Activated CD4-positive, CD25-positive, alpha-beta regulatory T cell treated with anti-CD3 and anti-CD28 coated beads, Interleukin-2, amount 50 U/mL, for 24 hours (primary cell): ENCODE results near the gene AKAP6.

Experiments used
- ATAC-seq, 2 donors: fragments of 150-1000 bp; cut with Tn5 transposase; one replicate each; pipeline ENCODE4 v1.10.0; 2021; ENCODE audit warnings: mild to moderate bottlenecking in 1 of 2, moderate library complexity in 1 of 2

The AKAP6 gene

DNA sequence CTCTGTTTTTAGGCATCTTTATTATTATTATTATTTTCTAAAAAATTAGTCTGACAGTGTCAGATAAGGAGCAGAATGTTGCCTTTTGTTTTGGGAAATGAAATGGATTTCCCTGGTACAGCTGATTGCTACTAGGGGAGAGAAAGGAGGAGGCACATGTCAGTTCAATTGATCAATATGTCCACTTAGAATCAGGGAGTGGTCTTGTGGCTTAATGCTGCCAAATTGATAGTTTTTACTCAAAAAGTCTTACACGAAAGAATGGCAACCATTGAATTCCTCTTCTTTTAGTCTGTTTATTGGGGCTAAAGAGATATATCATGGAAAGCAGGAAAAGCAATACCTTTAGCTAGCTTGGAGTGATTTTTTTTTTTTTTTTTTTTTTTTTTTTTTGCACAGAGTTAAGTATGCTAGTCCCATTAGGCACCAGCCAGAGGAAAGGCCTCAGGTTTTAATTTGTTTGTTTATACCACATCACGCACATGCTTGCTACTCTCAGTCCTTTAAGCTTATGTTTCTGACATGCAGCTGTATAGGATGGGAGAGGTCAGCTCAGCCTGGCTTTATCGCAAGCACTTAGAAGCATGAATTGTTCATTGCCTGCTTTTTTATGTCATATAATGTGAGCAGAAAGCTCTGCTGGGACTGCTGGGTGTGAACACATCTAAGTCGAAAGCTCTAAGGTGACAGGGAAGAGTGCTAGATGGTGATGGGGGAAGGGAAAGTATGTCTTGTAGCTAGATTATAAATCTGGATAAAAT, 1.4 kb downstream of the AKAP6 start:
- ATAC-seq = no peak

DNA sequence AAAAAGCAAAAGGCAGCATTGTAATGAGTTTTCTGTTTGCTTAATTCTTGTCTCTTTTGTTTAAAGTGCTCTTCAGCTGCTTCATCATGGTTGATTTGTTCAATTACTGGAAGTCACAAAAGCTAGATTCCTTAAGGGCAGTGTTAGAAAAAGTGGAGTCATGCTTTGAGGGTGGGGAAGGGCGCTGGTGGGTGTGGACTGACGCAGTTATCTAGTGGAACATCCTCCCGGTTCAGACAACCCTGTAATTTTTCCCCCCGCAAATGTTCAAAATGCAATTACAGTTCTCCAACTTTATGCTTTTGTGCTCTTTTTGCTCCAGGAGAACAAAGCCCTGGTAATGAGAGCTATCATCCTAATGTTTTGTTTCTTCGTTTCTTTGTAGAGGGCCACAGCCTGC, 2.1 kb downstream of the AKAP6 start:
- no peak for ATAC-seq

GRCh38 chr14:32332415-32333316, 3.6 kb downstream of the AKAP6 start:
- peak in 1 of 2 donors; percentile 21 for ATAC-seq

- ATAC-seq = no peak
These were observed 7.6 kb downstream of the AKAP6 start for GRCh38 chr14:32336702-32337101.

DNA sequence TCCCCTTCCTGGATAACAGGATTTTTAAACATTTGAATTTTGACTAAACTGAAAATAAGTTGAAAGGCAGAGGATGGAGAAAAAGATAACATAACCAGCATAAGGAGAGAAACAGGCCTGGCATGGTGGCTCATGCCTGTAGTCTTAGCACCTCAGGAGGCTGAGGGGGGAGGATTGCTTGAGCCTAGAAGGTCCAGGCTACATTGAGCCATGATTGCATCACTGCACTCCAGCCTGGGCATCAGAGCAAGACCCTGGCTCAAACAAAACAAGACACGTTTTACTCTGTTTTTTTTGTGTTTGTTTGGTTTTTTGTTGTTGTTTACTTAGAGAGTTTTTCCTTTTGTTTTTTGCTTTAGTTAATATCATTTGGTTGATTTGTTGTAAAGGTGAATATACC, 8.7 kb downstream of the AKAP6 start:
- no peak for ATAC-seq

DNA sequence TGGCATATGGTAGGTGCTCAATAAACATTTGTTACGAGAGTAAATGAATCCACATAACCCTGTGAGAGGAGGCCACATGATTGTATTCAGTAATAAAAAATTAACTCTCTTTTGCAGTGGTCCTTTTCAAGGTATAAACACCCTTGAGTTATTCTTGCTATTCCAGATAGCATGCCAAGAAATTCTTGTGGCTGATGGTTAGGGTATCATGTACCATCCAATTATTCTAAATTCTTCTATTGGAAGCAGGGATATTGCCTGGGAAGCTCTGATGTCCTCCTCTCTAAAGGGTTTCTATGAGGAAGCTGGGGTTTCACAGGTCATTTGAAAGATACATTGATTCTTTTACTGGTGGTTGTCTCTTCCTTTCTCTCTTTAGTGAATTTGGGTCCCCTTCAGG, 10.1 kb downstream of the AKAP6 start:
- no peak for ATAC-seq

DNA sequence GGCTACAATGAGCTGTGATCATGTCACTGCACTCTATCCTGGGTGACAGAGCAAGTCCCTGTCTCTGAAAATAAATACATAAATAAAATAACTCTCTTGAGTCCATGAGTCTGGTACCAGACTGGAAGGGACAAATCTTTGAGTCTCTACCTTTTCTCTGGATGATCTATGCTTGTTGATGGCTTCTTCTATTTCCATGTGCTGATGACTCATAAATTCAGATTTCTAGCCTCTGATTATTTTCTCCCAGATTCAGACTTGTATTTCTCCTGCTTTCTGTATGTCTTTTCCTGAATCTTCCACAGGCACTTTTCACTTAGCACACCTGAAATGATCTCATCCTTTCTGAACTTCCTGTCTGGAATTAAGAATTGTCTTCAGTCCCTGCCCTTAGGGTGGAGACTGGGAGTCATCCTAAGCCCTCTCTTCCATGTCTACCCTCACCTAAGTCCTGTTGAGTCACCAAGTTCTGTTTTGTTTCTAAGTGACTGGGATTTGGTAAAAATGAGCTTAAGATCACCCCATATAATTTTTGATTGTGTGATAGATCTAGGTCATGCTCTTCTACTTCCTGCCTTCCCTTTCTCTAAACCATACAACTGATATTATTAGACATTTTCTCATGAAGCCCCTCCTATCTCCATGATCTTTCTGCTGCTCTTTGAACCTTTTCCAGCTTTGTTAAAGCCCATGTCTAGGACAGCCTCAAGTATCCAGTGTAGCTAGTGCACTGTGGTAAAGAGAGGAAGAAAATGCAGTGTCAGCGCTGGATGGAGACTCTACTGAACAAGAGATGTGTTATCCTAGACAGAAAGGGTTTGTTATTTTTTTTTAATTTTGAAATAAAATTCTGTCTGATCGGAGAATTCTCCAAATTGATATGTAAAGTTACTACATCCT, 13.1 kb downstream of the AKAP6 start:
- no peak for ATAC-seq

GRCh38 chr14:32342847-32343194, 13.7 kb downstream of the AKAP6 start:
- ATAC-seq = no peak

- ATAC-seq = no peak
These were observed 14.9 kb downstream of the AKAP6 start for GRCh38 chr14:32343926-32344430.

DNA sequence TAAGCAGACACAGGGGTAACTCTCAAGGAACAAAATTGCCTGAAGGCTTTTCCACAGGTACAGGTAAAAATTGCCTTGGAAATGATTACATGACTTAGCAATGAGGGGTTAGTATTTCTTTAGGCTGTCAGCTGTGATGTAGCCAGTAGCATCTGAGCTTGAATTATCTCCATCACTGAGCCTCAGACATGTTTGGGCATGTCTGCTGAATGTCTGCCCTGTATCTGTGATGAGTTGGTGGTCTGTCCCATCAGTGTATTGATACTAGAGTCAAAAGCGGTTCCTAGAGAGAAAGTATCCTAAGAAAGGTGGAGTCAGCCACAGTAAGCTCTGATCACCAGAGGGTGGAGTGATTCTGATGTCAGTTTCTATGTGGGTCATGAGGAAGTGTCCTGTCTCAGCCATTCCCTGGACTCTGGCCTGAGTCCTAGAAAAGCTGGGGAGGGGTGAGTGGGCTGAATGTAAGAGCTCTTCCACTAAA, 16.3 kb downstream of the AKAP6 start:
- no peak for ATAC-seq

DNA sequence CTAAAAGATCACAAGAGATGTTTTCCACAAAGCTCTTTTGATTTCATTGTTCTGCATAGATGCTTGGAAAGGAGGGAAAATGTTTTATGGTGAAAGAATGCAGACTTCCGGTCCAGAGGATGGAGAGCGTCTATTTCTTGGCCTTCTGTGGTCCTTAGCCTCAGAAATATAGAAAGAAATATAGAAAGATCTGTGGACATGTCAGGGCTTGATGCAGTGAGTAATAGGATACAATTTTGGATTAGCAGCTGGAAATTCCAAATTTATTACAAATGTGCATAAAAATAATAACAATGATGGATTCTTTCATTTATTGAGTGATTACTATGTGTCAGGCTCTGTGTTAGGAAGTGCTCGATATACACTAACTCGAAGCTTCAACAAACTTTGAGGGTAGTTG, 20.2 kb downstream of the AKAP6 start:
- ATAC-seq = no peak

DNA sequence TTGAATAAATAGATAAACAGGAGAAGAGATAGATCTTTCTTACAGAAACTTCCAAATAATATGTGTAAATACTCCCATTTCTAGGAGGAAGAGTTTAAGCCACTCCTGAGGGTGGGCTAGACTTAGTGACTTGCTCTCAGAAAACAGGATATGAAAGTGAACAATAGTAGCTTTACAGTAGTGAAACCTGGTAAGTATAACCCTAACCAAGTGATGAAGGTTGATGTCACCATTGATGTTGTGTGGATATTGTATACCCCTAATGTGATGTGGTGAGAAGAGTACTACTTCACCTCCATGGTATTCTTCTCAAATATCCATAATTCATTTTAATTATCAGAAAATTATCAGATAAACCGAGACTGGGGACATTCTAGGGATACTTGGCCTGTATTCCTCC, 20.9 kb downstream of the AKAP6 start:
- no peak for ATAC-seq

DNA sequence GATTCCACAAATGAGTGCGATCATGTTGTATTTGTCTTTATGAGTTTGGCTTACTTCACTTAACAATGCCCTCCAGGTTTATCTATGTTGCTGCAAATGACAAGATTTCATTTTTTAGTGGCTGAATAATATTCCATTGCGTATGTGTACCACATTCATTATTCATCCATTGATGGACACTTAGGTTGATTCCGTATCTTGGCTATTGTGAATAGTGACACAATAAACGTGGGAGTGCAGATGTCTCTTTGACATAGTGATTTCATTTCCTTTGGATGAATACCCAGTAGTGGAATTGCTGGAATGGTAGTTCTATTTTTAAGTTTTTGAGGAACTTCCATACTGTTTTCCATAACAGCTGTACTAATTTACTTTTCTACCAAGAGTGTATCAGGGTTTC, 23.5 kb downstream of the AKAP6 start:
- no peak for ATAC-seq

GRCh38 chr14:32354716-32355115, 25.6 kb downstream of the AKAP6 start:
- ATAC-seq = no peak

GRCh38 chr14:32358781-32359180, 29.7 kb downstream of the AKAP6 start:
- ATAC-seq = no peak

DNA sequence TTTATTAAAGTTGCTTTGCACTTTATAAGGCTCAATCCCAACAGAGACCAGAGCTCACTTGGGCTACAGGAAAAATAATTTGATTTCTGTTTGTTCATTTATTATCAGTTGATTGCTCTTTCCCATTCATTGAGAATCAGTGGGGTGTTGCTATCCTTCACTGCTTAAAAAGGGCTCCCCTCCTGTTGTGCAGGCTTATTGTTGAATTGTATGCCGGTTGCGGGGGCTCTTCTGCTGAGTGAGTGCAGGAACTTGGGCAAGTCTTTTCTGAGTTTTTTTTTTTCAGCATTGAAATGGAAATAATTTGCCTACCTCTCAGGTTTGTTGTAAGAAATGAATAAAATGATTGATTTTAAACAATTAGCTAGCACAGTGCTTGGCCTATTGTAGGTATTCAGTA, 32.6 kb downstream of the AKAP6 start:
- no peak for ATAC-seq

GRCh38 chr14:32363761-32364160, 34.7 kb downstream of the AKAP6 start:
- no peak for ATAC-seq

DNA sequence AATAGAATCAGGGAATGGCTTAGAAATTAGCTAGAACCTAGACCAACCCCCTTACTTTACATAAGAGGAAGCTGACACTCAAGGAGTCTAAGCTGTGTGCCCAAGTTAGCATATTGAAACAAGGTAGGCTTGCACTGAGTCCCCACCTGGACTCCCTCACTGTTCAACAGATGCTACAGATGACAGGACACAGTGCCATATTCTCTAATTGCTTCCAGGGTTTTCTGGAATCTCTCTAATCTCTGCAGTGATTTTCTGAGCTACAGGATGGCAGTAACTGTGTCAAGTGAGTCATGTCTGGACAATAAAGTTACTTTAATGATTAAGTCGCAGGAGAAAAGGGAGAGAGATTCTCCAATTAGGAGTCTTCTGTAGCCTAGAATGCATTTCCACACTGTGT, 35.8 kb downstream of the AKAP6 start:
- ATAC-seq = no peak

DNA sequence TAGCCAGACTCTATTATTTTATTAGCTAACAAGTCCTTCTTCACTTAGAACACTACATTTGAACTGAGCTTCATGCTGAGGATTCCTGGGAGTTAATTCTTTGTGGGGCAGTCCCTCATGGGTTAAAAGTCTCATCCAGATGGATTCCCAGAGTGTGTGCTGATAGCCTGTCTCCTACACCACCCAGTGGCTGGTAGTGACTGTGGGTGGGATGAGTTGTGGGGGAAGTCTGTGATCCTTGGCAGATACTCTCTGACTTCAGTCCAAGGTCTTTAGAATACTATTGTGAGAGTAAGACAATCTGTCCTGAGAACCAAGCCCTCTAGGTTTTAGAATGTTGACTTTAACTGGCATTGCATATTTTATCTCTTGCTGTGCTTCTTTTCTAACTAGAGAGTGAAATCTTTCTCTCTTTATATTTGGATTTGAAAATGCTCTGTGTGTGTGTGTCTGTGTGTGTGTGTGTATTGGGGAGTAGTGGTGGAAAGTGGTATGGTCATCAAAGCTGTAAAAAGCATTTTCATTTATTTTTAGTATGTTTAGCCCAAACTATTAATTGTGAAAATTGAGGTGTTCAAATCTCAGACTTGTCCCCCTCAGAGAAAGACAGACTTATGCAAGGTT, 37.3 kb downstream of the AKAP6 start:
- ATAC-seq = no peak

- no peak for ATAC-seq
These were observed 37.9 kb downstream of the AKAP6 start for GRCh38 chr14:32366986-32367385.

DNA sequence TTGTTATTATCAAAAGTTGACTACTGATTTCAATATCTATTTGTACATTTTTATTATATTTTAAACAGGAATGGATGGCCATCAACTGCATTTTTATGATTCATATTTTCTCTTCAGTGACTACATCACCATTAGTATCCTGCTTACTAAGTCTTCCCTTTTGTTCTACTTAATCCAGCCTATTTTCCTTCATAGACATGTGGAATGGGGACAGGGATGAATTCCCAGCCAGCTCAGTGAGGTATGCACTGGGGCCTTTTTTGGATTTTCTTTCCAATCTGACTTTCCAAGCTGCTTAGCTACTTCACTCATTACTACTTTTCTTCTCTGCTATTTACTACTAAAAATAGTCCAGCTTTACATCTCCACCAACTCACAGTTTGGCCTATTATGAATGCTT, 38.4 kb downstream of the AKAP6 start:
- ATAC-seq = no peak

- no peak for ATAC-seq
These were observed 39.0 kb downstream of the AKAP6 start for GRCh38 chr14:32368107-32368506.
